Hepatocyte (in vitro differentiated cells): ENCODE data around the gene NKAP.

ENCODE experiments used
- CTCF ChIP-seq: fragments of 200-600 bp; sonication (generic); IDR thresholded peaks from 2 replicates; pipeline ENCODE4 v1.5.1; 2016; ENCODE audit warnings: antibody characterized with exemption, mild to moderate bottlenecking; ENCODE audit not compliant: poor library complexity
- EZH2 ChIP-seq: fragments of 200-600 bp; sonication (generic); IDR thresholded peaks from 2 replicates; pipeline ENCODE4 v1.6.1; 2016; ENCODE audit warnings: antibody characterized with exemption, mild to moderate bottlenecking, borderline replicate concordance
- EZH2phosphoT487 ChIP-seq: fragments of 200-600 bp; sonication (generic); IDR thresholded peaks from one replicate; pipeline ENCODE4 v1.6.1; 2018; ENCODE audit warnings: antibody characterized with exemption, mild to moderate bottlenecking, low read depth, moderate library complexity; ENCODE audit not compliant: unreplicated experiment, severe bottlenecking

GRCh38 chrX:119871245-119871598, 72.3 kb downstream of the NKAP start:
- TF ChIP-seq CTCF (no peak), EZH2phosphoT487 (no peak), EZH2 (no peak)
